ENCODE results near the gene GART. TPM values are rescaled to one million over a fixed set of nuclear protein-coding genes. Genes with fewer than 3 reads are reported as not detected.
A peak's percentile ranks its signal among the peaks of the same experiment; 100 is the strongest.

Gene GART
- total RNA-seq, 2 experiments from 2014 or later = 224 to 232 TPM

DNA sequence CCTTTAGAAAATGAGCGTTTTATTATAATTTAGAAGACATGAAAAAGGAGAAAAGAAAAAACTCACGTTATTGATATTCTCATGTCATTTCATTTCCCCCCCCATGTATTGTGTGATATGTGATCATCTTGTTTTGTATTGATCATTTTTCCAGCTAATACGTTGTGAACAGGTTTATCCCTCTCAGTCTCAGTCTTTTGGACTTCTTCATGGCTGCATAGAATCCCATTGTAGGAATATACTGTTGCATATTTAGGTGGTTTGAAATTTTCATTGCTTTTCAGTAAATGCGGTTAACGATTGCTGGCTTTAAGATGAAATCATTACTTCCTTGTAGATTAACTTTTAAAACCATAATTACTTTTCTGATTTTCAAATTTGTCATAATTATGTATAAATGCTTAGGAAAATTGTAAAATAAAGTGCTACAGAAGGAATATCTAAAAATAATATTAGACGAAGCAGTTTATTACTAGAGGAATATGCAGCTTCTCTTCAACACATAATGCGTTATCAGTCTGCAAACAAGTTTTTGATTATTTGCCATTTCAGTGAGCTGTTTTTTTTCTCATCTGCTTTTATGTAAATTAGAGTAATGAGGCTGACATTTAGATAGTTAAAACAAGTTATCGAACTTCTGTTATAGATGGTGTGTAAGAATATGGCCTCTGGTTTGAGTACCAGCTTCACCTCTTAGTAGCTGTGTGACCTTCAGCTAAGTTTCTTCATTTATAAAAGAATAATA is 2.7 kb upstream of the GART start:
- Mint-ChIP-seq H3K4me3 (peak overlapping the region; percentile 86), H3K4me1 (ENCODE audit: low read depth) (peaks cover 37% of the 10 kb centered on the region), H3K27me3 (no peaks in the 10 kb centered on the region), H3K36me3 (ENCODE audit: low read depth) (peaks cover 56% of the 10 kb centered on the region), H3K27ac (peak overlapping the region; percentile 100), H3K9me3 (no peaks in the 10 kb centered on the region)
- CTCF ChIA-PET = interaction anchor here (0.6 to 2.5 kb wide), 5 partner anchors 13 to 85 kb away, joined by 3 to 12 read pairs (median 3); no protein-coding TSS in a partner anchor
- intact Hi-C loops (cut with micrococcal nuclease) = loop anchor here (5.0 kb wide), 2 partner anchors 52 to 67 kb away; partner anchors contain the start of genes DNAJC28 and TMEM50B
- no peak for DNase-seq
- no peak for ATAC-seq
- TF ChIP-seq, protein P1, sequence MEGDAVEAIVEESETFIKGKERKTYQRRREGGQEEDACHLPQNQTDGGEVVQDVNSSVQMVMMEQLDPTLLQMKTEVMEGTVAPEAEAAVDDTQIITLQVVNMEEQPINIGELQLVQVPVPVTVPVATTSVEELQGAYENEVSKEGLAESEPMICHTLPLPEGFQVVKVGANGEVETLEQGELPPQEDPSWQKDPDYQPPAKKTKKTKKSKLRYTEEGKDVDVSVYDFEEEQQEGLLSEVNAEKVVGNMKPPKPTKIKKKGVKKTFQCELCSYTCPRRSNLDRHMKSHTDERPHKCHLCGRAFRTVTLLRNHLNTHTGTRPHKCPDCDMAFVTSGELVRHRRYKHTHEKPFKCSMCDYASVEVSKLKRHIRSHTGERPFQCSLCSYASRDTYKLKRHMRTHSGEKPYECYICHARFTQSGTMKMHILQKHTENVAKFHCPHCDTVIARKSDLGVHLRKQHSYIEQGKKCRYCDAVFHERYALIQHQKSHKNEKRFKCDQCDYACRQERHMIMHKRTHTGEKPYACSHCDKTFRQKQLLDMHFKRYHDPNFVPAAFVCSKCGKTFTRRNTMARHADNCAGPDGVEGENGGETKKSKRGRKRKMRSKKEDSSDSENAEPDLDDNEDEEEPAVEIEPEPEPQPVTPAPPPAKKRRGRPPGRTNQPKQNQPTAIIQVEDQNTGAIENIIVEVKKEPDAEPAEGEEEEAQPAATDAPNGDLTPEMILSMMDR (IDR thresholded peaks at IDR 0.05) = no peak
- POLR2A ChIA-PET = interaction anchor here (0.9 to 4.7 kb wide), 5 partner anchors 10 to 65 kb away, joined by 3 to 44 read pairs (median 19); partner anchors contain the start of genes DONSON and TMEM50B

DNA sequence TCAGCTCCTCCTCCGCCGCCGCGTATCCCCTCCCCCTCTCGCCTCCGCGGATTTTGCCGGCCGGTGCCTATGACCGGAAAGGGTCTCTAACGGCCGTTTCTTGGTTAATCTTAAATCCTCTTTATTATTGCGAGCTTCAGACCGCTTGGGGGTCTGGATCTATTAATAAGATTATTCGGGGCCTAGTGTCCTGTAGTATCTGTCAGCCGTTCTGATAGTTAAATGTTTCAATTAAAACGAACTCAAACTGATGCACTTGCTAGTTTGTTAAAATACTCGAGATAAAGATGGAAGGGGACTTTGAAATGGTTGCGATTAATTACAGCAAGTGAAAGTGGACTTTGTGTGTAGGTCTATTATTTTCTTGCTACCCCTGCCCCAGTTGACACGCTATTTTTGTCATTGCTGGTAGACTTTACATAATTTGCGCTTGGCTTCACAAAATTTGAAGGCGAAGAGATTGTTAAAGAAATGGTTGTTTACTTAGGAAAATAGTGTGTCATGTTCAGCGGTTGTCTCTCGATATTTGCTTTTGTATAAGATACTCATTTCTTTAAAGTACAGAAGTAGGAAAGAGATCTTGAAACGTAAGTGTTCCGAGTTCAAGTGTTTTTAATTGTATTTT is 1.7 kb upstream of the GART start:
- H3K27me3 Mint-ChIP-seq = no peaks in the 10 kb centered on the region
- POLR2A ChIA-PET = interaction anchor here (0.7 to 4.7 kb wide), 10 partner anchors 8 to 317 kb away, joined by 3 to 44 read pairs (median 4); partner anchors contain the start of genes DONSON and TMEM50B
- H3K9me3 Mint-ChIP-seq = no peaks in the 10 kb centered on the region
- TF ChIP-seq, protein P1 (IDR thresholded peaks at IDR 0.05) = no peak
- peak overlapping the region; percentile 86 for H3K4me3 Mint-ChIP-seq
- peaks cover 55% of the 10 kb centered on the region for H3K36me3 Mint-ChIP-seq (ENCODE audit: low read depth)
- DNase-seq (peak; percentile 83), ATAC-seq (no peak)
- peak overlapping the region; percentile 100 for H3K27ac Mint-ChIP-seq
- peaks cover 38% of the 10 kb centered on the region for H3K4me1 Mint-ChIP-seq (ENCODE audit: low read depth)
- CTCF ChIA-PET = interaction anchor here (0.6 to 2.5 kb wide), 3 partner anchors 29 to 86 kb away, joined by 3 to 12 read pairs (median 4); no protein-coding TSS in a partner anchor
- intact Hi-C loops (cut with micrococcal nuclease) = loop anchor here (5.0 kb wide), 2 partner anchors 51 to 66 kb away; partner anchors contain the start of genes DNAJC28 and TMEM50B

GRCh38 chr21:33542640-33543504 is 955 bp upstream of the GART start, which contains the start of gene SON:
Gene SON (plus strand): TSS chr21:33543038. CDS start chr21:33543093, 55 bp downstream.
- ChIA-PET CTCF (interaction anchor here (0.6 to 2.5 kb wide), 2 partner anchors 29 to 63 kb away, joined by 3 to 12 read pairs; no protein-coding TSS in a partner anchor), POLR2A (interaction anchor here (0.7 to 4.7 kb wide), 13 partner anchors 9 to 316 kb away, joined by 3 to 44 read pairs (median 4); partner anchors contain the start of genes DNAJC28, DONSON and TMEM50B)
- Mint-ChIP-seq H3K9me3 (no peaks in the 10 kb centered on the region), H3K4me3 (peak within 1 kb of the TSS; percentile 86), H3K27ac (peak within 1 kb of the TSS; percentile 100), H3K27me3 (no peaks in the 10 kb centered on the region), H3K4me1 (ENCODE audit: low read depth) (peaks cover 36% of the 10 kb centered on the region), H3K36me3 (ENCODE audit: low read depth) (peaks cover 59% of the 10 kb centered on the region)
- ATAC-seq = peak; percentile 94
- intact Hi-C loops (cut with micrococcal nuclease) = loop anchor here (5.0 kb wide), 2 partner anchors 51 to 66 kb away; partner anchors contain the start of genes DNAJC28 and TMEM50B
- DNase-seq = peak; percentile 99
- TF ChIP-seq, protein P1 (IDR thresholded peaks at IDR 0.05) = no peak

- ATAC-seq (no peak), DNase-seq (peak; percentile 40)
- TF ChIP-seq, protein P1 (IDR thresholded peaks at IDR 0.05) = no peak
- Mint-ChIP-seq H3K4me3 (peak overlapping the region; percentile 86), H3K9me3 (no peaks in the 10 kb centered on the region), H3K27ac (peak overlapping the region; percentile 100), H3K36me3 (ENCODE audit: low read depth) (peaks cover 67% of the 10 kb centered on the region), H3K4me1 (ENCODE audit: low read depth) (peaks cover 33% of the 10 kb centered on the region), H3K27me3 (no peaks in the 10 kb centered on the region)
- ChIA-PET POLR2A (interaction anchor here (0.5 to 4.7 kb wide), 10 partner anchors 11 to 1096 kb away, joined by 3 to 44 read pairs (median 4); partner anchors contain the start of gene TMEM50B), CTCF (no interaction called here)
- intact Hi-C loops (cut with micrococcal nuclease) = loop anchor here (5.0 kb wide), 2 partner anchors 49 to 64 kb away; partner anchors contain the start of genes DNAJC28 and TMEM50B
These were observed 709 bp downstream of the GART start for GRCh38 chr21:33541105-33541711.
